HepG2 (cell line): ENCODE results near the gene ADH1C.

Experiments used
- EP300 ChIP-seq, 3 experiments: sonication (generic) in 1 of 3; formaldehyde crosslinking in 1 of 3; IDR thresholded peaks; 2 replicates each; pipeline versions ENCODE4 v1.5.1 to v1.6.1; 2011 to 2020; ENCODE audit warnings: low read depth in 2 of 3, low read length in 2 of 3, borderline replicate concordance in 1 of 3, improper control_type of control experiment in 1 of 3, mild to moderate bottlenecking in 1 of 3, missing genetic modification reagents in 1 of 3, moderate library complexity in 1 of 3
- MAFF ChIP-seq: IDR thresholded peaks from 2 replicates; pipeline ENCODE4 v1.6.1; 2011; ENCODE audit warnings: low read depth, low read length, improper control_type of control experiment

GRCh38 chr4:99379571-99379970 lies 27.0 kb upstream of the ADH1C start:
- TF ChIP-seq EP300 (IDR thresholded peaks at IDR 0.05; ENCODE audit: low read depth in 2 of 2, low read length in 2 of 2) (no peak), EP300 (CRISPR knock-in tag; IDR thresholded peaks at IDR 0.05; ENCODE audit: borderline replicate concordance) (no peak), MAFF (no peak)
